Measurements from ENCODE around the gene QRICH1. TPM values are rescaled to one million over a fixed set of nuclear protein-coding genes. Genes with fewer than 3 reads are reported as not detected.

The QRICH1 gene
- total and polyA plus RNA-seq, 2 of the 13 experiments (the other 11 are each of a cell fraction or from before 2014, with no cell fraction given) = 52.6 to 102 TPM

- TF ChIP-seq ZEB1 (IDR thresholded peaks at IDR 0.05; ENCODE audit: insufficient replicate concordance, low read depth) (no peak), ZBTB44 (CRISPR knock-in tag; IDR thresholded peaks at IDR 0.05) (no peak), RFXAP (CRISPR knock-in tag; IDR thresholded peaks at IDR 0.05; ENCODE audit: borderline replicate concordance) (peak; percentile 98), ESRRA (CRISPR knock-in tag; IDR thresholded peaks at IDR 0.05; ENCODE audit: low read depth) (peak; percentile 38), ARID3A (IDR thresholded peaks at IDR 0.05; ENCODE audit: low read depth, low read length) (no peak), KMT2A (CRISPR knock-in tag; IDR thresholded peaks at IDR 0.05) (no peak; the same call in 1 of the 2 replicates), TFDP2 (CRISPR knock-in tag; IDR thresholded peaks at IDR 0.05) (peak; percentile 94), ZZZ3 (CRISPR knock-in tag; IDR thresholded peaks at IDR 0.05; ENCODE audit: borderline replicate concordance) (peak; percentile 42; the same call in 1 of the 2 replicates), KLF11 (CRISPR knock-in tag; IDR thresholded peaks at IDR 0.05) (0 out of 2 replicates have a peak, but pooled peaks have one; percentile 45), HNF1A (IDR thresholded peaks at IDR 0.05; ENCODE audit: low read depth) (no peak), HNF1A (CRISPR knock-in tag; IDR thresholded peaks at IDR 0.05; ENCODE audit: borderline replicate concordance) (peak; percentile 16; the same call in 1 of the 2 replicates), MXI1 (IDR thresholded peaks at IDR 0.05; ENCODE audit: borderline replicate concordance, low read depth, low read length) (peak; percentile 72; the same call in 1 of the 3 replicates), HDAC1 (CRISPR knock-in tag; IDR thresholded peaks at IDR 0.05) (no peak; the same call in none of the 2 replicates), MXD1 (CRISPR knock-in tag; IDR thresholded peaks at IDR 0.05) (peak; percentile 74), RARG (CRISPR knock-in tag; IDR thresholded peaks at IDR 0.05; ENCODE audit: low read depth) (no peak), SMYD3 (CRISPR knock-in tag; IDR thresholded peaks at IDR 0.05) (0 out of 2 replicates have a peak, but pooled peaks have one; percentile 61), ZNF589 (CRISPR knock-in tag; conservative IDR thresholded peaks at IDR 0.05) (peak; percentile 76; the same call in 1 of the 2 replicates), HOXD1 (CRISPR knock-in tag; IDR thresholded peaks at IDR 0.05) (no peak), ZFP36L1 (CRISPR knock-in tag; IDR thresholded peaks at IDR 0.05) (no peak), SMARCE1 (IDR thresholded peaks at IDR 0.05; ENCODE audit: borderline replicate concordance) (no peak)
Measured at GRCh38 chr3:49007068-49007770, 86.7 kb downstream of the QRICH1 start, which contains the start of gene WDR6 (continued).

All from HepG2 (cell line).